Stimulated activated CD4-positive, alpha-beta T cell treated with anti-CD3 and anti-CD28 coated beads, Interleukin-15, amount 100 ng/mL, for 24 hours (primary cell): ENCODE data around the gene KRT82.

Experiments
- DNase-seq: peaks from one replicate; pipeline ENCODE4 v3.0.0-alpha.2; 2020

The KRT82 gene

DNA sequence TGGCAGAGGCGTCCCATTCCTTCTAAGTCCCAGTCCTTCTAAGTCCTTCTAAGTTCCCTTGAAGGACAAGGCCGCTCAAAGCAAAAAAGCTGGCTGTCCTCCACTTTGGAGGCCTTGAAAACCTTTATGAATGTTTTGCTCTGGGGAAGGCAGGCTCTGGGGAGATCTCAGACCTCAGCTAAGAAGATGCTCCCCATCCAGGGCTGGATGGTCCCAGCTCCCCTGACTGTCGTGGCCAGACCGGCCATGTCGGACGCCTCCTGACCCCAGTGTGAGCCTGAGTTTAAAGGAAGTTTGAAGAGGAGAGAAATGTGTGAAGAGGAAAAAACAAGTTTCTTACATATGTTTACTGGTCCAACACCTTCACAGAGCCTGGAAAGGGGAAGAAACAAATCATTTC is 26.6 kb downstream of the KRT82 start:
- DNase-seq: no peak

GRCh38 chr12:52378091-52378490 is 28.0 kb downstream of the KRT82 start:
- no peak for DNase-seq

- no peak for DNase-seq
Observed at GRCh38 chr12:52377266-52377665, 28.9 kb downstream of the KRT82 start.

- DNase-seq: peak; percentile 67
Observed at GRCh38 chr12:52372216-52373154, 33.6 kb downstream of the KRT82 start.

DNA sequence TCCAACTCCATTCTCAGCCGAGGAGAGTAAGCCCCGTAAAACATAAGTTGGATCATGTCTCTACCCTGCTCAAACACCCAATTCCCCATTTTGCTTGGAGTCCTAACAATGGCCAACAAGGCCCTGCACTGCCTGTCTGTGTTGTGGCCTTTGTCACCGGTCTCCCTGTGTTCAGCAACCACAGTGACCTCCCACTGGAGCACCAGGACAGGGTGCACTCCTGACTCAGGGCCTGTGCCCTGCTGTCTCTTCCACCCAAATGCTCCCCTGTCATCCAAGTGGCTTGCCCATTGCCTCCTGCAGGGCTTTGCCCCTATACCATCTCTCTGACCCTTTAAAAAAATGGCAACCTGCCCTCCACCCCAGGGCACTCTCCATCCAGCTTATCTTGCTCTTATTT is 34.4 kb downstream of the KRT82 start:
- no peak for DNase-seq

DNA sequence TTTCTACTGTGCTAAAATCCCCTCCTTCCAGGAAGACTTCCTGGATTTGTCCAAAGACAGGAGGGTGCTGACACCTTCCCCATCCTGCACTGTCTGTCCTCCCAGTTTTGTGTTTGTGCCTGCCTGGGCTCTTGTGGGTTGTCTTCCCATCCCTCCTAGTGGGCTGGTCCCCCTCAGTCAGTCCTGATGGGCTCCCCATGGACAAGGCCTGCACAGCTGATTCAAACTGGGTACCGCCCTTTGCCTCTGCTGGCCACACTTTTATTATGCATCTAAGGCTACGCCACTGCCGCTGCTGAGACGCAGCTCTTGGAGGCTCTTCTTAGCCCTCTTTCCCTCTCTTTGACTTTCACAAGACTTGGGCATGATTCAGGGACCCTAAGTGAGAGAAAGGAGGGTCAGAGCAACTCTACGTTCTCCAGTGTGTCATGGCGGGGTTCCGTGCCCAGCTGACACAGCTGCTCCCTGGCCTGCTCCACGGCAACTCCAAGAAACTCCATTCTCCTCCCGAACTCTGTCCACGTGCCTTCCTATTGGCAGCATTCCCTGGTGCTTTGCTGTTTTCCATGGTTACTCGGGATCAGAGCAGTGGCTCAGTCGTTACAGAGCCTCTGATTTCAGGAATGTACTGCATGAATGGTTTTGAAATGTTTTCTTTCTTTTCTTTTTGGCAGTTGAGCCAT is 35.1 kb downstream of the KRT82 start:
- DNase-seq: no peak

DNA sequence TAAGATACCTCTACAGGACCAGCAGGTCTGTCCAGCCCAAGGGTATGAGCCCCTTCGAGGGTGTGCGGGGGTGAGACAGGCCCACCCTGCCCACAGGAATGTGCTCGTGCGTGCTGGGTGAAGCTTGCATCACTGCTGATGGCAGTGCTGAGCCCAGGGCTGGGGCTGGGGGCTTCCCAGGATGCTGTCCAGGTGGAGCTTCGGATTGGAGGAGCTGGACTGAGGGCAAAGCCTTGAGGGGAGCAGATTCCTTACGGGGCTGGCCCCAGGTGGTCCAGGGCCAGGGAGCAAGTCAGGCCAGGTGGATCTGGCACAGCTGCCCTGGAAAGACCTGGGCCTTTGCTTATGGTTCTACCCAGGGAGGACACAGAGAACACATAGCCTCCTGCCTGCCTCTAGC is 36.3 kb downstream of the KRT82 start:
- no peak for DNase-seq

- DNase-seq: no peak
Observed at GRCh38 chr12:52369211-52369610, 36.9 kb downstream of the KRT82 start.

GRCh38 chr12:52368508-52368907 is 37.6 kb downstream of the KRT82 start:
- DNase-seq: no peak

GRCh38 chr12:52367876-52368275 is 38.3 kb downstream of the KRT82 start:
- no peak for DNase-seq

- no peak for DNase-seq
Observed at GRCh38 chr12:52366738-52367485, 39.2 kb downstream of the KRT82 start, which contains the start of gene KRT85. Gene KRT85 (minus strand): TSS chr12:52367481. CDS start chr12:52367405, 76 bp downstream.

DNA sequence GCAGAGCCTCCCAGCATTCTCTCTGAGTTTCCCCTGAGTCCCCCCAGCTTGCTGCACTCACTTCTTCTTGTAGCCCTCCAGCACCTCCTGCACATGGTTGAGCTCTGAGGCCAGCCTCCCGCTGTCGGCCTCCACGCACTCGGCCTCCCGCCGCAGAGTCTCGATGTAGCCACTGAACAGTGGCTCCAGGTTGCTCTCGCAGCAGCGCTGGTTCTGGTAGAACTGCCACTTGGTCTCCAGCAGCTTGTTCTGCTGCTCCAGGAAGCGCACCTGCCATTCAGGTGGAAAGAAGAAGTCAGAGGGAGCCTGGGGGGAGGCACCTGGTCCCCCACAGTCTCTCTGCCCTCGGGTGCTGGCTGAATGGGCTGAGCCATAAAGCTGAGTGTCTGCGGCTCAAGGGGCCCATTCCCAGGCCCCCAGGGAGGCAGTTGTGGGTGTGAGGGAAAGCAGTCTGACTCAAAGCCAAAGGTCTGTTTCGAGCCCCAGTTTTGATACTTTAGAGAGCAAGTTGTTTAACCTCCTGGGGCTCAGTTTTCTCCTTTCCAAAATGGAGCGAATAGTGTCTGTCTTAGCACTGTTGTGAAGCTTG is 41.1 kb downstream of the KRT82 start:
- DNase-seq: no peak

GRCh38 chr12:52364061-52364460 is 42.1 kb downstream of the KRT82 start:
- no peak for DNase-seq

GRCh38 chr12:52363111-52363679 is 42.9 kb downstream of the KRT82 start:
- no peak for DNase-seq

DNA sequence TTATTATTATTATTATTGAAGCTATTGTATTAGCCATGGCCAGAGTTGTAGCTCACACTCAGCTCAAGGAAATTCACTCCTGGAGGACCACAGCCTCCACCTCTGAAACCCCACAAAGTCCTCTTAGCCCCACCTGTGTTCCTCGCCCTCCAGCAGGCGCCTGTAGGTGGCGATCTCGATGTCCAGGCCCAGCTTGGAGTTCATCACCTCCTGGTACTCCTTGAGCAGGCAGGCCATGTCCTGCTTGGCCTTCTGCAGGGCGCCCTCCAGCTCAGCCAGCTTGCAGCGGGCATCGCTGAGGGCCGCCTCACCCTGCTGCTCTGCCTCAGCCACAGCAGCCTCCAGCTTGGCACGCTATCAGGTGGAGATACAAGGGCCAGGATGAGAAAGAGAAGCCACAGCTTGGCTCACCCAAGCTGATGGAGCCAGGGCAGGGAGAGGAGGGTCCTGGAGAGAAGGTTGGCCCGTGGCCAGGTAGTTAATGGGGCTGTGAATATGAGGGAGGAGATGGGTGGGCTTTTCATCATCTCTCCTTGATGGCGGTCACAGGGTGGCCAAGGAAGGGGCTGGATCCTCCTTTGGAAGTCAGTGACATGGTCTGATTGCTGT is 43.9 kb downstream of the KRT82 start:
- DNase-seq: no peak

DNA sequence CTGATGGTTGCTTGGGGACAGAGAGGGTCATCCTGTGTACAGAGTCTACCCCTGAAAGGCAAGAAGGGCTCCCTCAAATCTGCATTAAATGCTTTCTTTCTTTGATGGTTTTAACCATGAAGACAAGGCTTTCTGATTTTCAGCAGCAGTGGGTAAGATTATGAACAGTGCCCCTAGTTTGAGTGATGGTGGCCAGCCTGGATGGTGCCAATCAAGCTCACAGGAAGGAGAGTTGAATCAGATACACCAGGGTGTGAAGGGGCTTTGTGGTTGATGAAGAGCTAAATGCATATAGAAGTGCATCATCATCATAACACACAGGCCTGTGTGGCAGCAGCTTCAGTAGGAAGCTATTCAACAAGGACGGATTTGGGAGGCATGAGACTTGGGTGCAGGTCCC is 44.6 kb downstream of the KRT82 start:
- no peak for DNase-seq

DNA sequence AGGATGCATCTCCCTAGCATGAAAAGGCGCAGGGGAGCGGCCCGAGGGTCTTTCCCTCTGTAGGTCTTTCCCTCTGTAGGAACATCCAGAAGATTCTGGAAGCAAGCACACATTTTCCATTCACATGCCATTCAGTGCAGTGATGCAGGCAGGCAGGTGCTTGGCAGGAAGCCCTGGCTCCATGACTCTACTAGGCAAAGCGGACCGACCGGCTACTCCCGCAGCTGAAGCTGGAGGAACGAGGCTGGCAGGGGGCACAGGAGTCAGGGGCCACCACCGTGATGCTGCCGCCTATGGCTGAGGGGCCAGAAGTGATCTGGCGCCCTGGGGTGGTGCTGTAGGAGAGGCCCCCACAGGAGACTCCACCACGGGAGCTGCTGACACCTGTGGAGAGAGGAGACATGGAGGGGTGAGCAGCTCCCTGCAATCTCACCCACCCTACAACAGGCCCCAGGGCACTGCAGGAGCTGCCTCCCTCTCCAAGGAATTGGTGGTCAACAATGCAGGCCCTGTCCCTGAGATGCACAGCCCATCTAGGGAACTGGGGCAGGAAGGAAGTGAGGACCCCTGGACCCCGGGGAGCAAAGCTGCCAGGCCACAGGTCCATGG is 45.4 kb downstream of the KRT82 start:
- DNase-seq: no peak

DNA sequence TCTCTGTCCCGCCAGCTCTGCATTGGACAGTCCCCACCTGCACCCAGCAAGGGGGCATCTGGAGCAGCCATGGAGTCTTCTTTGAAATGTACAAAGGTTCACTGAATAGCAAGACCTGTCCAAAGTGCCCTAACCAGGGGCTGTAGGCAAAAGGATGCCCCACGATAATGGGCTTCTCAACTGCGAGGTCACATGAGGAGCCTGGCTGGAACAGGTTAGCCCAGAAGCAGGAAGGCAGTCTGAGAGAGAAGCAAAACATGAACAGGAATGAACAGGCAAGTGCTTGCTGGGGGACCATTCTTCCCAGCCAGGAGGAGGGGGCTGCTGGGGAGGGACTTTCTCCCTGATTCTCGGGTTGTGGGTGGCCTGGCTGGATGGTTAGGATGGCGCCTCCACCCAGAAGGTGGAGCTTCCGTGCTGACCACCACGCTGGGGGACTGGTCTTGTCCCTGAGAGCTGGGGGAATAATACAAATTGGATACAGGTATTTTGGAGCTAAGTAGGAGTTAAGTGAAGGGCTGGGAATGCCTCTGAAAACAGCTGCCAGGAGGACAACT is 46.0 kb downstream of the KRT82 start:
- DNase-seq: no peak

DNA sequence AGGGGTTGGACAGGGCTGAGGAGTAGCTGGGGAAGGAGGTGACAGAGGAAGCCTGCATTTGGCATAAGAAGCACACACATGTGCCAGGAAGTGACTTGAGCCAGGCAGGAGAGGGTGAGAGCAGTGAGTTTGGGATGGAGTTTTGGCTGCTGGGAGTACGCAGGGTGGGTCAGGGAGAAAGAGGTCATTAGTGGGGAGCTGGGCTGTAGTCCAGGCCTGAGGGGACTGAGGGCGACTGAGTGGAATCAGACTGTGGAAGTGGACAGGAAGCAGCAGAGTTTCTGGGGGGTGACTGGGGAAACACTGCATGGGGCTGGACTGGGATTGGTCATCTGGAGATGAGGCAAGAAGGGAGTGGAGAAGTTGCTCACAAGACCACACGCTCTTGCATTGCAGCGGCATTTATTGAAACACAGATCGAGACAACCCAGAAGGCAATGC is 46.5 kb downstream of the KRT82 start:
- DNase-seq: no peak

GRCh38 chr12:52358575-52359350 is 47.4 kb downstream of the KRT82 start:
- peak; percentile 12 for DNase-seq
